HepG2 (cell line): ENCODE measurements around the gene FMNL2. TPM values are rescaled to one million over a fixed set of nuclear protein-coding genes. Genes with fewer than 3 reads are reported as not detected.

Experiments
- ARID4A ChIP-seq: sonication (generic); formaldehyde crosslinking; IDR thresholded peaks from 2 replicates; pipeline ENCODE4 v1.5.0; 2020; ENCODE audit warnings: mild to moderate bottlenecking, missing genetic modification reagents, borderline replicate concordance
- DPF2 ChIP-seq: sonication (generic); formaldehyde crosslinking; IDR thresholded peaks from 2 replicates; pipeline ENCODE4 v1.4.0; 2020; ENCODE audit warnings: mild to moderate bottlenecking, low read depth, missing genetic modification reagents, borderline replicate concordance
- ETS1 ChIP-seq: sonication (generic); formaldehyde crosslinking; IDR thresholded peaks from 2 replicates; pipeline ENCODE4 v1.4.0; 2020; ENCODE audit warnings: missing genetic modification reagents
- FOSL1 ChIP-seq: sonication (generic); formaldehyde crosslinking; IDR thresholded peaks from 2 replicates; pipeline ENCODE4 v1.9.0; 2021; ENCODE audit warnings: missing genetic modification reagents, borderline replicate concordance
- FUBP1 ChIP-seq: sonication (generic); formaldehyde crosslinking; IDR thresholded peaks from 2 replicates; pipeline ENCODE4 v1.5.1; 2020; ENCODE audit warnings: missing genetic modification reagents, mild to moderate bottlenecking, borderline replicate concordance
- GLMP ChIP-seq: sonication (generic); formaldehyde crosslinking; IDR thresholded peaks from 2 replicates; pipeline ENCODE4 v1.9.0; 2021; ENCODE audit warnings: missing genetic modification reagents, mild to moderate bottlenecking, borderline replicate concordance
- KDM1A ChIP-seq: IDR thresholded peaks from 2 replicates; pipeline ENCODE4 v1.6.1; 2016; ENCODE audit warnings: missing compliant biosample characterization
- MAFK ChIP-seq, 2 experiments: IDR thresholded peaks in 1 of 2; conservative IDR thresholded peaks in 1 of 2; 2 replicates each; pipeline ENCODE4 v1.6.1; 2011; ENCODE audit warnings: improper control_type of control experiment in 2 of 2, low read length in 2 of 2
- PHF5A ChIP-seq: IDR thresholded peaks from one replicate; pipeline ENCODE4 v1.6.1; 2018; ENCODE audit warnings: low read depth, missing genetic modification reagents; ENCODE audit not compliant: unreplicated experiment
- TEAD3 ChIP-seq: optimal IDR thresholded peaks from 2 replicates; pipeline ENCODE3; 2016; ENCODE audit warnings: borderline replicate concordance
- TOE1 ChIP-seq: sonication (generic); formaldehyde crosslinking; IDR thresholded peaks from 2 replicates; pipeline ENCODE4 v1.4.0; 2020; ENCODE audit warnings: mild to moderate bottlenecking, missing genetic modification reagents
- ZBTB49 ChIP-seq: sonication (generic); formaldehyde crosslinking; IDR thresholded peaks from 2 replicates; pipeline ENCODE4 v1.4.0; 2020; ENCODE audit warnings: missing genetic modification reagents, borderline replicate concordance
- ZFP91 ChIP-seq: sonication (generic); formaldehyde crosslinking; IDR thresholded peaks from 2 replicates; pipeline ENCODE4 v1.9.0; 2022; ENCODE audit warnings: missing genetic modification reagents, mild to moderate bottlenecking, borderline replicate concordance
- ZNF230 ChIP-seq: sonication (generic); formaldehyde crosslinking; IDR thresholded peaks from 2 replicates; pipeline ENCODE4 v1.4.0; 2020; ENCODE audit warnings: mild to moderate bottlenecking, missing genetic modification reagents
- ZNF747 ChIP-seq: sonication (generic); formaldehyde crosslinking; IDR thresholded peaks from 2 replicates; pipeline ENCODE4 v1.8.1; 2023; ENCODE audit warnings: missing genetic modification reagents, mild to moderate bottlenecking, borderline replicate concordance
- polyA plus RNA-seq, 8 experiments: library from polyadenylated mRNA; depleted of rRNA in 3 of 8; stranded (reverse) in 7 of 8; unstranded in 1 of 8; fragments of >200 nt; fragmentation: Illumina TruSeq in 4 of 8; extraction: Trizol in 4 of 8; gene quantifications; 2 replicates each; pipeline versions ENCODE4 v1.2.1 to v1.2.3, GENCODE V29; 2011 to 2016; ENCODE audit warnings: low read depth in 4 of 8, missing spikeins in 1 of 8, mixed read lengths in 1 of 8; ENCODE audit not compliant: insufficient read depth in 1 of 8
- total RNA-seq, 5 experiments: library from RNA; depleted of rRNA; stranded (reverse); fragments of >200 nt; fragmentation: Illumina TruSeq; extraction: Trizol; gene quantifications; 2 replicates each; pipeline ENCODE4 v1.2.3, GENCODE V29; 2016; ENCODE audit warnings: low read depth in 1 of 5

The FMNL2 gene
- total and polyA plus RNA-seq, 2 of the 13 experiments (the other 11 are each of a cell fraction or from before 2014, with no cell fraction given), result 66.5 to 67.7 TPM

GRCh38 chr2:152481881-152482583 is 147.1 kb downstream of the FMNL2 start (continued):
- TF ChIP-seq FUBP1, result no peak
- TF ChIP-seq KDM1A, result no peak
- TF ChIP-seq MAFK (conservative IDR thresholded peaks at IDR 0.05 in 1 of 2, IDR thresholded peaks at IDR 0.05 in 1 of 2; ENCODE audit: low read length in 2 of 2), result no peak
- no peak for TF ChIP-seq TOE1
- TF ChIP-seq PHF5A (CRISPR knock-in tag), result no peak
- TF ChIP-seq ZFP91 (CRISPR knock-in tag), result no peak
- TF ChIP-seq ZNF747, result no peak
- peak; percentile 44 for TF ChIP-seq TEAD3 (CRISPR knock-in tag)
- no peak for TF ChIP-seq ZBTB49 (CRISPR knock-in tag)
- no peak for TF ChIP-seq ETS1 (CRISPR knock-in tag)
- TF ChIP-seq ARID4A (CRISPR knock-in tag), result no peak
- no peak for TF ChIP-seq DPF2
- no peak for TF ChIP-seq ZNF230 (CRISPR knock-in tag)
- no peak for TF ChIP-seq GLMP
- TF ChIP-seq FOSL1 (CRISPR knock-in tag), result no peak
